ENCODE measurements around the gene VPS13D.
A peak's percentile ranks its signal among the peaks of the same experiment; 100 is the strongest.

Gene VPS13D

GRCh38 chr1:12194666-12195216 is 35.1 kb upstream of the VPS13D start:
- in situ Hi-C loops (cut with HindIII; ENCODE audit: low pct_ligation_motif_present, low pct_unique_long_range_greater_than_20kb, low sequenced_read_pairs): no loop called here
- no peak for DNase-seq

- in situ Hi-C loops (cut with HindIII; ENCODE audit: low pct_ligation_motif_present, low pct_unique_long_range_greater_than_20kb, low sequenced_read_pairs): no loop called here
- no peak for DNase-seq
Measured at GRCh38 chr1:12195416-12195815, 34.4 kb upstream of the VPS13D start.

DNA sequence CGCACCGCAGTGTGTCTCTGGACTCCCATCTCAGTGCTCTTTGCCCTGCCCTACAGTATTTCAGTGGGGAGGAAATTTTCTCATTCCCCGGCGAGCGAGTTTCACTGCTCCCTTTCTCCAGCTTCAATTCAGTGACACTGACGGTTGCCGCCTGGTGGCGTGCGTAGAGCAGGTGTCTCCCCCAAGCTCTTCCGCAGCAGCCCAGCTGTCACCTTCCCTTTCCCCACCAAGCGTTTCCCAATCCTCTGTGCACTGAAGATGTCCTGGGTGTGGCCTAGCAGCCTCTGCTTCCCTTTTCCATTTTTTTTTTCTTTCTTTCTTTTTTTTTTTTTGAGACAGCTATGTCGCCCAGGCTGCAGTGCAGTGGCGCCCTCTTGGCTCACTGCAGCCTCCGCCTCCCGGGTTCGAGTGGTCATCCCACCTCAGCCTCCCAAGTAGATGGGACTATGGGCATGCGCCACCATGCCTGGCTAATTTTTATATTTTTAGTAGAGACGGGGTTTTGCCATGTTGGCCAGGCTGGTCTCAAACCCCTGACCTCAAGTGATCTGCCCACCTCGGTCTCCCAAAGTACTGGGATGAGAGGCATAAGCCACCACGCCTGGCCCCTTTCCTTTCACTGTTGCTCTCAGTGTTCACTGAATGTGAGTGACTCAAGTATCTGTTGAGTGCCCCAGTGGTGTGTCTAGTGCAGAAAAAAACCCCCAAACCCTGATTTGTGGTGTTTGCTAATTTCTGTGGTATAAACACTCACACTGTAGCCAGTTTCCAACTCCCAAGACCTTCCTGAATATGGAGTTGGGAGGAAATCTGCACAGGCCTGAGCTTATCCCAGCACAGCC is 33.0 kb upstream of the VPS13D start:
- no peak for DNase-seq
- in situ Hi-C loops (cut with HindIII; ENCODE audit: low pct_ligation_motif_present, low pct_unique_long_range_greater_than_20kb, low sequenced_read_pairs): no loop called here

- no peak for DNase-seq
- in situ Hi-C loops (cut with HindIII; ENCODE audit: low pct_ligation_motif_present, low pct_unique_long_range_greater_than_20kb, low sequenced_read_pairs): no loop called here
Measured at GRCh38 chr1:12197483-12197880, 32.3 kb upstream of the VPS13D start.

DNA sequence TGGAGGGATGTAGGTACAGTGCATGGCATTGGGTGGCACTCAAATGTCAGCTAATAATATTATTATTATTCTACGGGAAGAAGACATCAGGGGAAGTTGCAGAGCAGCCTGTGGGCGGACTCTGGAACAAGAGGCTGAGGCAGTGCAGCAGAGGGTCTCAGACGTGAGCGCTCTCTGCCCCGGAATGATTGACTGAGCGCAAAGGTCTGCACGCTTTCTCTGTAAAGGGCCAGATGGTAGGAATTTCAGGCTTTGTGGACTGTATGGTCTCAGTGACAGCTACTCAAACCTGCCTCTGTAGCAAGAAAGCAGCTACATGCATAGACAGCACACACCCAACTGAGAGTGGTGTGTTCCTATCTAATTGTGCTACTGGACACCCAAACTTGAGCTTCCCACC is 29.6 kb upstream of the VPS13D start:
- in situ Hi-C loops (cut with HindIII; ENCODE audit: low pct_ligation_motif_present, low pct_unique_long_range_greater_than_20kb, low sequenced_read_pairs): no loop called here

DNA sequence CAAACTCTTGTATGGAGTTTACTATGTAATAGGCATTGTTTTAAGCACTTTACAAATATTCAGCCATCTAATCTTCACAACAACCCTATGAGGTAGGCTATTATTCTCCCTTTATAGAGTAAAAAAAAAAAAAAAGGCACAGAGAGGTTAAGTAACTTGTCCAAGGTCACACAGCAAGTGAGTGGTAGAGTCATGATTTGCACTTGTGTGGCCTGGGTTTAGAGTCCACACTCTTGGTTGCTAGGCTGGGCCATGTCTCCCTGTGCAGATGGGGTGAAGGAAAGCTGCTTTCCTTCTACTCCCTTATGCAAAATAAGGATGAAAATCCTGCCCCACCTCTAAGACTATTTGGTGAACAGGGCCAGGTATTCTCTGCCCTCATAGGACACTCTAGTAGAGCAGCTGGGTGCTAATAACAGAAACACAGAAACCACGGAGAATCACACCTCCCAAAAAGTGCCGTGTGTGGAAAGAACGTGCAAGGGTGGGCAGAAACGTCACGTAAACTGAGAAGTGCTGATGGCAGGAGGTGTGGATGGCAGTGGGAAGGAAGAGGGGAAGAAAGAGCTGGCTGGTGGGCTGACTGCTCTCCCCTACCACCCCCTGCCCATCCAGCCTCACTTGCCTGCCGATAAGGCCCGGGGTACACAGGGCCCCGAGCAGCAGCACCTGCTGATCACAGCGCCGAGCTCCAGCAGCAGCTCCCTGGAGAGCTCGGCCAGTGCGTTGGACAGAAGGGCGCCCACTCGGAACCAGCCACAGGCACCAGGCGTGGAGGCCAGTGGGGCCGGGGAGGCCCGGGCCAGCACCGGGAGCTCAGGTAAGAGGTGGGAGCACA is 28.3 kb upstream of the VPS13D start:
- no peak for DNase-seq
- in situ Hi-C loops (cut with HindIII; ENCODE audit: low pct_ligation_motif_present, low pct_unique_long_range_greater_than_20kb, low sequenced_read_pairs): no loop called here

More for the DNA sequence above, 29.6 kb upstream of the VPS13D start:
- DNase-seq: no peak

DNA sequence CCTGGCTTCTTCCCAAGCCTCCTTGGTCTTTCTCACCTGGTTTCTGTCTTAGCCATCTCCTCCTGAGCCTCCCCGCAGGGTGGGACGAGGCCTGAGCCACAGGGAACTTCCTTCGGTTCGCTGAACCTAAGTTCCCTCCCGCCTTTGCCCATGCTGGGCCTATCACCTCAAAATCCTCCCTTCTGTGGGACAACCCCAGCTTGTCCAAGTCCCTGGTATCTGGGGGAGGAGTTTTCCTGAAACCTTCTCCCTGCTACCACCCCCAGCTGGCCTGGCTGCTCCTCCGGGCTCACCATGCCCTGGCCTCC is 27.7 kb upstream of the VPS13D start:
- no peak for DNase-seq
- in situ Hi-C loops (cut with HindIII; ENCODE audit: low pct_ligation_motif_present, low pct_unique_long_range_greater_than_20kb, low sequenced_read_pairs): no loop called here

DNA sequence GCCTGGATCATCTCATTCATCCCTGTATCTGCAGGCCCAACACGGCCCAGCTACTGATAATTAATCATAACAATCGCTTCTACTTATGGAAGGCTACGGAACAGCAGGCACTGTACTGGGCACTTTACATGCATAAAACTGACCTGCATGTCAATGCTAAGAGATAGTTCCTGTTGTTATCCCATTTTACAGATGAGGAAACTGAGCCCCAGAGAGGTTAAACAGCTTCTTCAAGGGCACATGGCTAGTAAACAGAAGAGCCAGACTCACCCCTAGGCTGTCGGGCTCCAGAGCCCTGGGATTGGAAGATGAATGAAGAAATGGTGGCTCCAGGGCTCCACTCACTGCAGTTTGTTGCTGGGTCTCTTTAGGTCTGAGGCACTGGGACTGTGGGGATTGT is 27.3 kb upstream of the VPS13D start:
- in situ Hi-C loops (cut with HindIII; ENCODE audit: low pct_ligation_motif_present, low pct_unique_long_range_greater_than_20kb, low sequenced_read_pairs): no loop called here
- DNase-seq: no peak

GRCh38 chr1:12203216-12204007 is 26.4 kb upstream of the VPS13D start:
- no peak for DNase-seq
- in situ Hi-C loops (cut with HindIII; ENCODE audit: low pct_ligation_motif_present, low pct_unique_long_range_greater_than_20kb, low sequenced_read_pairs): no loop called here

- in situ Hi-C loops (cut with HindIII; ENCODE audit: low pct_ligation_motif_present, low pct_unique_long_range_greater_than_20kb, low sequenced_read_pairs): no loop called here
- DNase-seq: no peak
Measured at GRCh38 chr1:12204140-12204539, 25.7 kb upstream of the VPS13D start.

- DNase-seq: no peak
- in situ Hi-C loops (cut with HindIII; ENCODE audit: low pct_ligation_motif_present, low pct_unique_long_range_greater_than_20kb, low sequenced_read_pairs): no loop called here
Measured at GRCh38 chr1:12204754-12205658, 24.8 kb upstream of the VPS13D start.

DNA sequence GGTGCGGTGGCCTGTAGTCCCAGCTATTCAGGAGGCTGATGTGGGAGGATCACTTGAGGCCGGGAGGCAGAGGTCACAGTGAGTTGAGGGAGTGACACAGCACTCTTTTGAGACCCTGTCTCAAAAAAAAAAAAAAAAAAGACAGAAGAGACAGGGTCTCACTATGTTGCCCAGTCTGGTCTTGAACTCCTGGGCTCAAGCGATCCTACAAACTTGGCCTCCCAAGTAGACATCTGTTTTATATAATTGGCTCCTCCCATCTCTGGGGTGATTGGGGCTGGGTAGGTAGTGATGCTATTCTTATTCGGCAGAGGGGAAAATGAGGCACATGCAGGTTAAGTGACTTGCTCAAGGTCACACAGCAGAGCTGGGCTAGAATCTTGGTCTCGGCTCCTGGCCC is 23.6 kb upstream of the VPS13D start:
- in situ Hi-C loops (cut with HindIII; ENCODE audit: low pct_ligation_motif_present, low pct_unique_long_range_greater_than_20kb, low sequenced_read_pairs): no loop called here
- no peak for DNase-seq

- no peak for DNase-seq
- in situ Hi-C loops (cut with HindIII; ENCODE audit: low pct_ligation_motif_present, low pct_unique_long_range_greater_than_20kb, low sequenced_read_pairs): no loop called here
Measured at GRCh38 chr1:12206792-12207424, 22.9 kb upstream of the VPS13D start.

DNA sequence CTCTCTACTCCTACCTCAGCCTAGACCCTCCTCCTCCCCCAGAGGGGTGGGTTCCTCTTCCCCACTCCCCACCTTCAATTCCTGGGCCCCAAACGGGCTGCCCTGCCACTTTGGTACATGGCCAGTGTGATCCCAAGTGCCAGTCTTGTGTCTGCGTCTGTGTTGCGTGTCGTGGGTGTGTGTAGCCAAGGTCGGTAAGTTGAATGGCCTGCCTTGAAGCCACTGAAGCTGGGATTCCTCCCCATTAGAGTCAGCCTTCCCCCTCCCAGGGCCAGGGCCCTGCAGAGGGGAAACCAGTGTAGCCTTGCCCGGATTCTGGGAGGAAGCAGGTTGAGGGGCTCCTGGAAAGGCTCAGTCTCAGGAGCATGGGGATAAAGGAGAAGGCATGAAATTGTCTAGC is 21.6 kb upstream of the VPS13D start:
- in situ Hi-C loops (cut with HindIII; ENCODE audit: low pct_ligation_motif_present, low pct_unique_long_range_greater_than_20kb, low sequenced_read_pairs): no loop called here
- no peak for DNase-seq

DNA sequence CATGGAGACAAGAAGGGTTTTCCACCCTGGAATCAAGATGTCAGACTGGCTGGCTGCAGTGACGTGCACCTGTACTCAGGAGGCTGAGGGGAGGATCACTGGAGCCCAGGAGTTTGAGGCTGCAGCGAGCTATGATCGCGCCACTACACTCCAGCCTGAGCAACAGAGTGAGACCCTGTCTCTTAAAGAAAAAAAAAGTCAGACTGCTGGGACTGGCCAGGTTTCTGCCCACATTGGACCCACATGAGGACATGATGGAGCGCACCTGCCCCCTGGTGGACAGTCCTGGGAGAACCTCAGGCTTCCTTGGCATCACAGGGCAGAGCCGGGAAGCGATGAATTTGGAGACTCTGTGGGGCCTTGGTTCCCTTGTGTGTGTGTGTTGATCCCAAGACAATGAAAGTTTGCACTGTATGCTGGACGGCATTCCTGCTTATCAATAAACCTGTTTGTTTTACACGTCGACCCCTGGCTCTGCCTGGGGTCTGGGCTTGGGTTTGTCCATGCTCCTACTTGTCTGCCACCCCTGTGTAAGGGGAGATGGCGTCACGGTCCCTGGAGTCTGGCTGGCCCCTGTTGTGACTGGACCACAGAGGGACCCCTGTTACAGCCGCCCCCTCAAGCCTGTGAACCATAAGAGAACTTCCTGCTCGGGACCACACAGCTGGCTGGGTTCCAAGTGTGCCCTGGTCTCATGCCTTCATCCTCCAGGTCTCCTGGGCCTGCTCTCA is 20.9 kb upstream of the VPS13D start:
- DNase-seq: peak; percentile 71

GRCh38 chr1:12209495-12209832 is 20.4 kb upstream of the VPS13D start:
- DNase-seq: no peak
- in situ Hi-C loops (cut with HindIII; ENCODE audit: low pct_ligation_motif_present, low pct_unique_long_range_greater_than_20kb, low sequenced_read_pairs): no loop called here

More for the DNA sequence above, 20.9 kb upstream of the VPS13D start:
- in situ Hi-C loops (cut with HindIII; ENCODE audit: low pct_ligation_motif_present, low pct_unique_long_range_greater_than_20kb, low sequenced_read_pairs): no loop called here
